Panc1 (cell line): ENCODE measurements around the gene INCENP. TPM values are rescaled to one million over a fixed set of nuclear protein-coding genes. Genes with fewer than 3 reads are reported as not detected.

Experiments used
- ATAC-seq: fragments of 200-7000 bp; cut with Tn5 transposase; 2 replicates; pipeline ENCODE4 v1.9.1; 2020; ENCODE audit warnings: mild to moderate bottlenecking, moderate library complexity
- BruUV-seq: library from RNA; stranded (reverse); fragments of 400-500 nt; replicated peaks from 2 replicates; lab custom pipeline; 2021; lab: Mats Ljungman, UMichigan
- CTCF ChIA-PET: fragments of 300-600 bp; sonication (Branson Sonifier 250); formaldehyde crosslinking; loops from one replicate; lab custom pipeline; 2022; ENCODE audit warnings: antibody characterized with exemption; lab: Charles Lee
- POLR2A ChIA-PET: fragments of 300-600 bp; sonication (Branson Sonifier 250); formaldehyde crosslinking; loops from one replicate; lab custom pipeline; 2022; ENCODE audit warnings: antibody characterized with exemption; lab: Charles Lee
- DNase-seq: peaks from one replicate; pipeline ENCODE4 v3.0.0-alpha.2; 2010; ENCODE audit warnings: low read depth, low spot score
- H3K27ac ChIP-seq: 2 replicates; pipeline ENCODE4 v1.5.1; 2011; ENCODE audit warnings: mild to moderate bottlenecking, low read length, inconsistent platforms
- H3K27me3 ChIP-seq: fragments of 200-500 bp; sonication (Bioruptor generic); 2 replicates; pipeline ENCODE4 v1.6.0; 2014; ENCODE audit warnings: low read length, inconsistent platforms; ENCODE audit not compliant: control insufficient read depth, insufficient read depth
- H3K36me3 ChIP-seq: fragments of 200-500 bp; sonication (Bioruptor generic); 2 replicates; pipeline ENCODE4 v1.5.1; 2014; ENCODE audit warnings: inconsistent platforms, mild to moderate bottlenecking, low read length, moderate library complexity; ENCODE audit not compliant: control insufficient read depth, insufficient read depth
- H3K4me1 ChIP-seq: 2 replicates; pipeline ENCODE4 v1.5.1; 2011; ENCODE audit warnings: inconsistent platforms, mild to moderate bottlenecking, low read length, moderate library complexity; ENCODE audit not compliant: control insufficient read depth, insufficient read depth
- H3K4me3 ChIP-seq, 2 experiments: 2 replicates each; pipeline ENCODE4 v1.5.1; 2011 to 2012; ENCODE audit warnings: low read depth in 2 of 2, low read length in 2 of 2, mild to moderate bottlenecking in 2 of 2, inconsistent platforms in 1 of 2, moderate library complexity in 1 of 2
- H3K9me3 ChIP-seq: fragments of 200-500 bp; sonication (Bioruptor generic); 2 replicates; pipeline ENCODE4 v1.5.1; 2014; ENCODE audit warnings: low read depth, mild to moderate bottlenecking, inconsistent platforms, low read length, moderate library complexity; ENCODE audit not compliant: control insufficient read depth, insufficient read depth
- POLR2AphosphoS5 ChIP-seq: IDR thresholded peaks from 2 replicates; pipeline ENCODE4 v1.6.1; 2012; ENCODE audit warnings: mild to moderate bottlenecking, low read depth, low read length, moderate library complexity
- SIN3A ChIP-seq: IDR thresholded peaks from 2 replicates; pipeline ENCODE4 v1.6.1; 2012; ENCODE audit warnings: low read depth, mild to moderate bottlenecking, low read length, moderate library complexity, borderline replicate concordance; ENCODE audit not compliant: insufficient read depth
- TCF7L2 ChIP-seq: IDR thresholded peaks from 2 replicates; pipeline ENCODE4 v1.6.1; 2011; ENCODE audit warnings: mild to moderate bottlenecking, low read depth, low read length, inconsistent platforms
- in situ Hi-C: cut with HindIII; loops from 2 replicates; pipeline ENCODE4 v1.10.0; 2016; ENCODE audit warnings: low sequenced_read_pairs, low pct_unique_long_range_greater_than_20kb
- intact Hi-C: fragments of 100-400 bp; cut with micrococcal nuclease; formaldehyde crosslinking; loops from one replicate; pipeline ENCODE4 v1.10.0; 2022; ENCODE audit not compliant: unreplicated experiment
- total RNA-seq: library from RNA; stranded (reverse); gene quantifications from one replicate; pipeline ENCODE4 v1.2.1, GENCODE V29; 2021; ENCODE audit not compliant: unreplicated experiment
- TF ChIP-seq, protein P1 (sequence below), 2 experiments: IDR thresholded peaks; 2 replicates each; pipeline ENCODE4 v1.6.1; 2011 to 2012; ENCODE audit warnings: low read depth in 2 of 2, control low read depth in 1 of 2, low read length in 1 of 2, mild to moderate bottlenecking in 1 of 2, moderate library complexity in 1 of 2; ENCODE audit not compliant: insufficient read depth in 1 of 2
- TF ChIP-seq, protein P2 (sequence below): fragments of 450-650 bp; IDR thresholded peaks from 2 replicates; pipeline ENCODE4 v1.5.1; 2017; ENCODE audit warnings: mild to moderate bottlenecking

Gene INCENP
- total RNA-seq, 1 experiment from 2014 or later: 81.5 TPM

DNA sequence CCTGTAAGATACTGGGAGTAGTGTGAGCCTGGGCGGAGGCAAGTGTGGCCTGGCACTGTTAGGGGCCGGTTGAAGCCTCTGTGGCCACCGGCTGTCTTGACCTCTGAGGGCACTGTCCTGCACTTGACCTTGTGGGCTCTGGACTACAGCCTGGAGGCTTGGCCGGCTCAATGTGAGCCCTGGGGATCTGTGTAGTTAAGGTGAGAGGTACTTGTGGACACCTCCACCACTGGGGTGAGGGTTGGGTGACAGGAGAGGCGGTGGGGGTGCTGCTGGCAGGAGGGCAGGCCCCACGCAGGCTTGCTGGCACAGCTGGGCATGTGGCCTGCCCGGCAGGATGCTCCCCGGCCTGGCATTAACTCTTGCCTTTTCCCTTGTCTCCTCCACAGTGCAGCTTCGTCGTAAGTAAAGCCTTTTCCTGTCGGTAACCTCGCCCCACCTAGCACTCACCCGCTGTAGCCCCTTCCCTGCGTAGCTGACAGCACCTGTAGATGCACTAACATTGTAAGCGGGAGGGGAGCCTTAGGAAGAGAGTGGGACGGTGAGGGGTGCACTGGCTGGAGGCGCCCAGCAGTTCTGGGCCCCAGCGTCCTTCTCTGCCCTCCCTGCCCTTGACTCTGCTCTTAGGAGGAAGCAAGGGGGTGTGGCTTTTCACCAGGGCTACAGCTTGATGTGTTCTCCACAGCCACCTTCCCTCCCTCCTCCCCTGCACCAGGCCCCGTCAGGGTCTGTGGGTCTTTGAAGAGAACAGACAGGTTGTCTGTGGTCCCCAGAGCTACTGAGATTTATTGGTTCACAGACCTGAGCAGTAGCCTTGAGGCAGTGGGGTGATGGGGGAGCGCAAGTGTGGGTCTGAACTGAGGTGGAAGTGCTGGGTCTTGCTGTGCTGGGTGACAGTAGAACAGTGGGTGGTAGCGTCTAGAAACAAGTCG lies 17.6 kb downstream of the INCENP start:
- H3K4me1 ChIP-seq: no peaks in the 10 kb centered on the region
- intact Hi-C loops: no loop called here
- ChIA-PET POLR2A (no interaction called here), CTCF (no interaction called here)
- TF ChIP-seq TCF7L2: no peak
- TF ChIP-seq, protein P1, sequence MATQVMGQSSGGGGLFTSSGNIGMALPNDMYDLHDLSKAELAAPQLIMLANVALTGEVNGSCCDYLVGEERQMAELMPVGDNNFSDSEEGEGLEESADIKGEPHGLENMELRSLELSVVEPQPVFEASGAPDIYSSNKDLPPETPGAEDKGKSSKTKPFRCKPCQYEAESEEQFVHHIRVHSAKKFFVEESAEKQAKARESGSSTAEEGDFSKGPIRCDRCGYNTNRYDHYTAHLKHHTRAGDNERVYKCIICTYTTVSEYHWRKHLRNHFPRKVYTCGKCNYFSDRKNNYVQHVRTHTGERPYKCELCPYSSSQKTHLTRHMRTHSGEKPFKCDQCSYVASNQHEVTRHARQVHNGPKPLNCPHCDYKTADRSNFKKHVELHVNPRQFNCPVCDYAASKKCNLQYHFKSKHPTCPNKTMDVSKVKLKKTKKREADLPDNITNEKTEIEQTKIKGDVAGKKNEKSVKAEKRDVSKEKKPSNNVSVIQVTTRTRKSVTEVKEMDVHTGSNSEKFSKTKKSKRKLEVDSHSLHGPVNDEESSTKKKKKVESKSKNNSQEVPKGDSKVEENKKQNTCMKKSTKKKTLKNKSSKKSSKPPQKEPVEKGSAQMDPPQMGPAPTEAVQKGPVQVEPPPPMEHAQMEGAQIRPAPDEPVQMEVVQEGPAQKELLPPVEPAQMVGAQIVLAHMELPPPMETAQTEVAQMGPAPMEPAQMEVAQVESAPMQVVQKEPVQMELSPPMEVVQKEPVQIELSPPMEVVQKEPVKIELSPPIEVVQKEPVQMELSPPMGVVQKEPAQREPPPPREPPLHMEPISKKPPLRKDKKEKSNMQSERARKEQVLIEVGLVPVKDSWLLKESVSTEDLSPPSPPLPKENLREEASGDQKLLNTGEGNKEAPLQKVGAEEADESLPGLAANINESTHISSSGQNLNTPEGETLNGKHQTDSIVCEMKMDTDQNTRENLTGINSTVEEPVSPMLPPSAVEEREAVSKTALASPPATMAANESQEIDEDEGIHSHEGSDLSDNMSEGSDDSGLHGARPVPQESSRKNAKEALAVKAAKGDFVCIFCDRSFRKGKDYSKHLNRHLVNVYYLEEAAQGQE (IDR thresholded peaks at IDR 0.05; ENCODE audit: insufficient read depth in 1 of 2, low read depth in 2 of 2, low read length in 1 of 2): no peak
- no peak for TF ChIP-seq POLR2AphosphoS5
- TF ChIP-seq SIN3A: no peak
- TF ChIP-seq, protein P2, sequence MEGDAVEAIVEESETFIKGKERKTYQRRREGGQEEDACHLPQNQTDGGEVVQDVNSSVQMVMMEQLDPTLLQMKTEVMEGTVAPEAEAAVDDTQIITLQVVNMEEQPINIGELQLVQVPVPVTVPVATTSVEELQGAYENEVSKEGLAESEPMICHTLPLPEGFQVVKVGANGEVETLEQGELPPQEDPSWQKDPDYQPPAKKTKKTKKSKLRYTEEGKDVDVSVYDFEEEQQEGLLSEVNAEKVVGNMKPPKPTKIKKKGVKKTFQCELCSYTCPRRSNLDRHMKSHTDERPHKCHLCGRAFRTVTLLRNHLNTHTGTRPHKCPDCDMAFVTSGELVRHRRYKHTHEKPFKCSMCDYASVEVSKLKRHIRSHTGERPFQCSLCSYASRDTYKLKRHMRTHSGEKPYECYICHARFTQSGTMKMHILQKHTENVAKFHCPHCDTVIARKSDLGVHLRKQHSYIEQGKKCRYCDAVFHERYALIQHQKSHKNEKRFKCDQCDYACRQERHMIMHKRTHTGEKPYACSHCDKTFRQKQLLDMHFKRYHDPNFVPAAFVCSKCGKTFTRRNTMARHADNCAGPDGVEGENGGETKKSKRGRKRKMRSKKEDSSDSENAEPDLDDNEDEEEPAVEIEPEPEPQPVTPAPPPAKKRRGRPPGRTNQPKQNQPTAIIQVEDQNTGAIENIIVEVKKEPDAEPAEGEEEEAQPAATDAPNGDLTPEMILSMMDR: no peak
- H3K27me3 ChIP-seq: no peaks in the 10 kb centered on the region
- in situ Hi-C loops: no loop called here
- no peak overlapping the region for H3K4me3 ChIP-seq
- ATAC-seq (no peak), DNase-seq (no peak)
- no peak overlapping the region for H3K27ac ChIP-seq
- BruUV-seq: no TSS peak
- H3K9me3 ChIP-seq: no peaks in the 10 kb centered on the region
- H3K36me3 ChIP-seq: peaks cover 2% of the 10 kb centered on the region; the same call in 1 of the 2 replicates

DNA sequence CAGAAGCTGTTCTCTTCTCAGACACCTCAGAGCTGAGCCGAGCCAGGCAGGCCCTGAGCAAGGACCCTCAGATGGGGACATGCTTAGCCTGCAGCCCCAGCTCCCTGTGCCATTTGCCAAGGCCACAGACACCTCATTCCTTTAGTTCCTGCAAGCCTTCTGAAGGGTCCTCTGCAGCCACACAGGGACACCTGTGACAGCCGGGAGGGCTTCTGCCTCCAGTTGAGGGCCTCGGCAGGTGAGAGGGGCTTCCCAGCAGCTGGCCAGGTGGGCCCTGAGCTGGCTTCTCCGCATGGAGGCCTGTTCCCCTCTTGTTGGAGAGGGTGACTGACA lies 18.2 kb downstream of the INCENP start:
- CTCF ChIA-PET: no interaction called here
- POLR2A ChIA-PET: no interaction called here
- BruUV-seq: no TSS peak
- Histone ChIP-seq H3K4me3 (no peak overlapping the region), H3K27ac (no peak overlapping the region), H3K36me3 (peaks cover 4% of the 10 kb centered on the region), H3K4me1 (no peaks in the 10 kb centered on the region), H3K9me3 (no peaks in the 10 kb centered on the region), H3K27me3 (no peaks in the 10 kb centered on the region)
- intact Hi-C loops (no loop called here), in situ Hi-C loops (no loop called here)
- no peak for DNase-seq
- TF ChIP-seq, protein P1 (IDR thresholded peaks at IDR 0.05; ENCODE audit: insufficient read depth in 1 of 2, low read depth in 2 of 2, low read length in 1 of 2): no peak
- no peak for TF ChIP-seq SIN3A
- TF ChIP-seq, protein P2: no peak
- TF ChIP-seq POLR2AphosphoS5: no peak
- no peak for TF ChIP-seq TCF7L2
- no peak for ATAC-seq
